ENCODE measurements around the gene AP4B1.

AP4B1 gene

DNA sequence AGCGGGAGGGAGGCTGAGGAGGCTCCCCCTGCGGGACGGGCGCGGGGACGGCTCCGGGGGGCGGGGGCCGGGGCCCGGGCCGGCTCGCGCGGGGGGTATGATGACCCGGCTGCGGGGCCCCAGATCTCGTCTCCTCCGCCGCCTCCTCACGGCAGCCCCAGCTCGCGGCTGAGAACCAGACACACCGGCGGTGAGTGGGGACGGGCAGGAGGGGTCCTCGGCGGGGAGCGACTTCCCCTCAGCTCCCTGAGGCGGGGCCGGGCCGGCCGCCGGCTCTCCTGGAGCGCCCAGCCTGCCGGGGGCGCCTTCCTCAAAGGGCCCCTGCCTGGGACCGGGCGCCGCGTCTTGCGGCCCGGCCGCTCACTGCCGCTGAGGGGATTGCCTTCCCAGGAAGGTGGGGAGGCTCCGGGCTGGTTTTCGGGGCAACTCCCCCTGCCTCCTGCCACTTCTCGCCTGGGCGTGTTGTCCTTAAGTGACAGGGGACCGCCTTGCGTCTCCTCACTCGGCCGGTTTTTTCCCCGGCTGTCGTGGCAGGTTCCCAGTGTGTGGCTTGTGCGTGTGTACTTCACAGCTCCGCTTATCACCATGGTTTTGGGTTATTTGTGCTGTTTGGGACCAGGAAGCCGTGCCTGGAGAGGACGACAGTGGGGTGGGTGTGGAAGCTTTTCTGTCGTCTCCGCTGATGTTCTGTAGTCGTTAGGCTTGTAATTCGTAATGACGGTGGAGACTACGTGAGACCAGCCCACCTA is 25.3 kb upstream of the AP4B1 start:
- DNase-seq = peak; percentile 31

DNA sequence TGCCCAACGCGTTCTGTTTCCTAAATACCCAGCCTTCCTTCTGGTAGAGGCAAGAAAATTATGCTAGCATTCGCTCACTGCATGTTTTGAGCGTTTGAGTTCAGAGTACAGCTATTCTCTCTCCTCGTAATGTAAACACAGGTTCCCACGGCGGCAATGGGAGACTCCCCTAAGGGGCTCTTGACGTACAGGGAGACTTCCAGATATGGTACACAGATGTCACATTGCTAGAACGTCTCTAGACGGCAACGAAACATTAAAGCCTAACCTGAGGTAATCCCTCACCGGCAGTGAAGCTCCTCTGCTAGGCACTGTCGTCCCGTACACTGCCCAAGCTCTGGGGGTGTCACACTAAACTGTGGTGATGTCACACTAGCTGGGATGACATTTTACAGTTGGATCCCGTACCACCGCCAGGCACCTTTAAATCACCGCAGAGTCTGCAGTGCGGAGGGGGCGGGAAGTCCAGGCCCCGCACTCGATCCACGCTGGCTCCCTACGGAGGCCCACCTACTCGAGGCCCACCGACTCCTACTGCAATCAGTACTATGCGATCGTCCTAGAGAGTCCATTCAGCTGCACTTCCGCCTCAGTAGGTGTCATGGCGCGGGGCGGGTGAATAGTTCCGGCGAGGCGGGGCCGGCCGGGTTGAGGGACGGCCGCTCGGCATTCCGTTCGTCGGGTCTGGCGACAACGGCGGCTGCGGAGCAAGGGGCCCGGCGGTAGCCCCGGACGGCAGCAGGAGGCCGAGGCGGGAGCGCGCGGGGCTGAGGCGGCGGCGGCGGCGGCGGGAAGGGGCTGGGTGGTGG is 24.5 kb upstream of the AP4B1 start, which contains the start of gene HIPK1:
TSS of gene HIPK1 (plus strand) at position 384 of the 809 bp plus-strand sequence.
- peak; percentile 89 for DNase-seq

DNA sequence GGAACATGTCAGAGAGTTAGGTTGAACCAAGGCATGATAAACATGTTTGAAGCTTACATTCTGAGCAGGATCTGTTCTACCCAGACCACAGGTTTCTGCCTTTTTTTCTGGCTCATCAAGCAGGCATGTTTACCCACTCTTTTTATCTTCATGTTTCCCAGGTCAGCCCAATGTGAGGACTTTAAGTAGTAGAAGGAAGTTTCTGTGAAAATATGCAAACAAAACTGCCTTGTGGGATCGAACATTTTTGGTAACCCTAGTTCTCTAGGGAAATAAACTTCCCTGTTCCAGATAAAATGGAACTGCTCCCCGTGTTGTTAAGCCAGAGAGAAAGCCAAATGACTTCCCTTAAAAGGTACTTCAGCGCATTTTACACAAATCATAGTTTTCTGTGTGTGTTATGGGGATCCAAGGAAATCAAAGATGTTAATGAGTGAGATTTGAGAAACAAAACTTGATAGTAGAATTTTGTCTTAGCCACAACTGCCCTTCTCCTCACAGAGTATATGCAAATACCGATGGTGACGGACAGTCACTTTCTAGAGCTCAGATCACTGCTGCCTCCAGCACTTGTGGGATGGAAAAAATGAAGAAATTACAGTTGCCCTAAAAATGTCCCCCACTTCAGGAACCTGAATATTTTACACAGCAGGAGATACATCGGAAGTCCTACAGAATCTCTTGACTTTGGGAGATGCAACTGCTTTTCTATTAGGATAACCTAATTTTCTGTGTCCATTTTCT is 23.8 kb upstream of the AP4B1 start:
- no peak for DNase-seq

DNA sequence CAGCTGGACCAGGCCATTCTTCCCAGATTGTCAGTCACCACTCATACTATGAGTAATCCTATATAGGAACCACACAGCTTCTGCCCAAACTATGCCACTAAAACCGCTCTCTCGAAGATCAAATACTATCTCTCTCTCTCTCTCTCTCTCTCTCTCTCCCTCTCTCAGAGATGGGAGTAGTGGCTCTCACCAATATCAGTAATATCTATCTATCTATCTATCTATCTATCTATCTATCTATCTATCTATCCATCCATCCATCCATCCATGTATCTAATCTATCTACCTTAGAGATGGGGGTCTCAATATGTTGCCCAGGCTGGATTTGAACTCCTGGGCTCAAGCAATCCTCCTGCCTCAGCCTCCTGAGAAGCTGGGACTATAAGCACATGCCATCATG is 19.9 kb upstream of the AP4B1 start:
- DNase-seq = no peak

DNA sequence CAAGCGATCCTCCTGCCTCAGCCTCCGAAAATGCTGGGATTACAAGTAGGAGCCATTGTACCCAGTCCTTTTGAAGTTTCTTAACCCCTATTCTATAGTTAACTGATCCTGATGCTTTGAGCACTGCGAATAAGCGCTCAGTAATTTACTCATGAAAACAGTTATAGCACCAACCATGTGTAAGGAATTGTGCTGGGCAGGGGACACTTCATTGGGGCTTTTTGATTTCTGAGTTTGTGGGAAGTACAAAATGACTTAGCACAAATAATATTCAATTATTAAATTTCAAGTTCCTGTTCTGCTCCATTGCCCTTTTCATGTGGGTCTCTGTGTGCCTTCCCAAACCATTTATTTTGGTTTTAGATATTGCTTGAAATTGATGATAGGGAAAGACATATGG is 18.4 kb upstream of the AP4B1 start:
- no peak for DNase-seq

DNA sequence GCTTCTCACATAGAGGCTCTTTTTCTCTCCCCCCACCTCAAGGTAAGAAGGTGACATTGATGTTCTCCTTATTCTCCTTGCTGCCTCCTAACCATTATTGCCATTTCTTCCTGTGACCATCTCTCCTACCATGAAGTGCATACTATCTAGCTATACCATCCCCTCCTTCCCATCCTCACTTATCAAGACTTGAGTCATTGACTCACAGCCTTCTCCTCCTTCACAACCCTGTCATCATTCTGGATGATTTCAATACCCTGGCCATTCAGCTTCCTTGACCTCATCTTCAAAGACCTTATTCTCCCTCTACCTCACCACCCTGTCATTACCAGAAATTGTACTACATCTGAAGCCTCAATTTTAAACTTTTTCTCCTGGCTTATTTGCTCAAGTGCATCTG is 13.6 kb upstream of the AP4B1 start:
- DNase-seq = no peak

DNA sequence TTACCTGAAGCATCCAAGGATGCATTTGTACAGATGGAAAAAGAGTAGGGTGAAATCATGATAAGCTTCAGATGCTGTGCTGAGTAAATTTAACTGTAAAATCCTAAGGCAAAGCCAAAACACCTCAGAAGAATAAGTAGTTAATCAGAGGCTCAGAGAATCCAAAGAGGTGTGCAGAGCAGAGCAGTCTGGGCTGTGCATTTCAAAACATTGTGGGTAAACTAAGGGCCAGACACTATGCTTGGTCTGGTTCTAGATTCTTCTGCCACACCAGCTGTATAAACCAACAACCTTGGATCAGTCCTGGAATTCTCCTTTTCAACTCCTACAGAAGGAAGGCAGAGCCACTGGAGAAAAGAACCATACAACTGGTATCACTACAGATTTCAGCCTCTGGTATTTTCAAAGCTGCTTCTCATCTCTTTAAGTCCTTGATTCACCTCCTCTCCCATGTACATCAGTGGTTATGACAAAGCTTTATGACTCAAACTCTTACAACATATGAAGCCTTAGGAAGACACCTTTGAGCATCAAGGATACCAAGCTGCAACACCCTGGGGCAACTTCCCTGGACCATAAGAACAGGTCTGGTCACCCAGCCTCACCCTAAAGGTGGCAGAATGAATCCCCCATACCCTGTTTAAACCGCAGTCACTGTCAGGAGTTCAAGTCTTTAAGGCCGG is 12.9 kb upstream of the AP4B1 start:
- no peak for DNase-seq

DNA sequence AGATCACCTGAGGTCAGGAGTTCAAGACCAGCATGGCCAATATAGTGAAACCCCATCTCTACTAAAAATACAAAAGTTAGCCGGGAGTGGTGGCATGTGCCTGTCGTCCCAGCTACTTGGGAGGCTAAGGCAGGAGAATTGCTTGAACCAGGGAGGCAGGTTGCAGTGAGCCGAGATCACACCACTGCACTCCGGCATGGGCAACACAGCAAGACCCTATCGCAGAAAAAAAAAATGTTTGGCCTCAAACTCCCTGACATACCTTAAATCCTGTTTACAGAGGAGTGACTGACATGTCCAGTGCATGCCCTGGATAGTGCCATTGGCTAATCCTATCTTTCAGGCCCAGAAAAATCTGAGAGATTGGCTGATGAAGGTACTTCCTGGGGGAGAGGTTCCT is 12.4 kb upstream of the AP4B1 start:
- DNase-seq = no peak

DNA sequence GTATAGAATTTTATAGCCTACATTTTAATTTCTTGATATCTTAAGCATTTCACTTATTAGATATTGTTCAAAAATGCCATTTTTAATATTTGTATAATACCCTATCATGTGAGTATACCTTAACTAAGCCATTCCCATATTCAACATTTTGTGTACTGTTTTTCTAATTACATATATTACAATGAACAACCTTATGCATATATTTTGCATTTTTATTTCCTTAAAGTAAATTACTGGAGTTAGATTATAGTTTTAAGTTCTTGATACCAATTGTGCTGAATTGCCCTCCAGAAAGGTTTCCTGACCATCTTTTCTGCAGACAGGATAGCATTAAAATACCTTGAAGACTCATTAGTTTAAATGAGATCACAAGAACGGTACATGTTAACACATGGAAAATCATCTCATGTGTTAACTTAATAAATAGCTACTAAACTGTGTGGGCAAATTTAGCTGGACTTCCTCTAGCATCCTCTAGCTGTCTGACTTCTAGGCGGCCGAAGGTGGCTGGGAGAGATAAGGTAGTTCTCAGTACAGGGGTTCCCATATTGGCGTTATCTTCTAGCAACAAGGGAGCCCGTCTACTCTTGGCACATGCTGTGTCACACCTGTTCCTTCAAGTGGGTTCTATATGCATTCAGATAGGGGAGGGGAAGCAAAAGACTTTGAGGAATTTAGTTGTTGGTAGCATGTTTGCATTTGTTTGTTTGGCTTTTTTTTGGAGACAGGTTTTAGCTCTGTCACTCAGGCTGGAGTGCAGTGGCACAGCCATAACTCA is 9.5 kb upstream of the AP4B1 start:
- no peak for DNase-seq

DNA sequence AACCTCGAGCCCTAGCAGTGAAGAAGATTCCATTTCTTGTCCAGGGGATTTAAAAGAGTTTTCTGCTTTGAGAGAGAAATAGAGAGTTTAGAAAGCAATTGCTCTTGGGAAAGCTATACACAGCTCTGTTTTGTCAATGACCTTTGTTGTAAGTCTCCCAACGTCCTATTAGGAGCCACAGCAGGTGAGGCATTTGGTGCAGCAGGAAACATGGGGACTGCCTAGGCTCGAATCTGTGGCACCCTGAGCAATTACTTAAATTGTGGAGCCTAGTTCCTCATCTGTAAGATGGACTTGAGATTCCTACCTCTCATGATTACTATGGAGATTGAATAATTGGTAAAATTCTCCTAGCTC is 8.7 kb upstream of the AP4B1 start:
- DNase-seq = no peak

DNA sequence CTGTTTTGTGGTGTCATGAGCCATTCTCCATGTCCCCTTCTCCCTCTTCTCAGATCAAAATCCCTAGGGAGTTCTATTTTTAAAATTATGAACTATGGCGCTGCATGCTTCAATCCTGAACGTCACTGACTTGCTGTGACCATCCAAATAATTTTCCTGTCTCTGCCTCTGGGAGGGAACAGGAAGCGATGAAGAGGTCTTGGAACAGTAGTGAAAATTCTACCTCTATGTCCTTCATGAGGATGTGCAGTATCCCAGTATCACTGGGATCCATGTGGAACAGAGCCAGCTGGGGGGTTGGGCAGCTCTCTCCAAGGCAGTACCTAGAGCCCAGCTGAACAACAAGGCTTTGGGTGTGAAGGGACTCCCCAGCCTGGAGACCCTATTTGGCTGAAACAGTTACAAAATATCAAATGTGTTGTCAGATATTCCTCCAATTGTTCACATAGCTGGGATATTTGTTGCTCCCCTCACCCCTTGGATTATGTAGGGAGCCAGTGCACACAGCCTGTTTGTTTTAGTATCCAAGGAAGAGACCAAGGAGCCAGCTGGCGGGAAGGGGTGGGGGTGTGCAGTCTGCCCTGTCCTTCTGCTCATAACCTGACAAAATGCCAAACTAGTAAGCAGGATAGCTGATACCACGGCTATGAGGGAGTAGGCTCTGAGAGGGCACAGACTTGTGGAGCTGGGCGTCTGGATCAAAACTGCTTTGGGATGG is 8.2 kb upstream of the AP4B1 start:
- peak; percentile 4 for DNase-seq

DNA sequence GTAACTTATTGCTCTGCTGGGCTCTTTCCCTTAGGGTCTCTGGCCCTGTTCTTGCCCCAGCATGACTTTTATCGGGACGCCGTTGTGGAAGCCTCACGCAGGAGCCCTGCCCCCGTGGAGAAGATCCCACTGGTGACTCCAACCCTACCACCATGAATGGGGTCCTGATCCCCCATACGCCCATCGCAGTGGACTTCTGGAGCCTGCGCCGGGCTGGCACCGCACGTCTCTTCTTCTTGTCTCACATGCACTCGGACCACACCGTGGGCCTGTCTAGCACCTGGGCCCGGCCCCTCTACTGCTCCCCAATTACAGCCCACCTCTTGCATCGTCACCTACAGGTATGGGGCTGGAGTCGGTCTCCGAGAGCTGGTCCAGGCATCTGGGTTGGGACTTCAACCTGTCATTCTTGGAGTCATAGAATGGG is 849 bp upstream of the AP4B1 start:
- peak; percentile 36 for DNase-seq

DNA sequence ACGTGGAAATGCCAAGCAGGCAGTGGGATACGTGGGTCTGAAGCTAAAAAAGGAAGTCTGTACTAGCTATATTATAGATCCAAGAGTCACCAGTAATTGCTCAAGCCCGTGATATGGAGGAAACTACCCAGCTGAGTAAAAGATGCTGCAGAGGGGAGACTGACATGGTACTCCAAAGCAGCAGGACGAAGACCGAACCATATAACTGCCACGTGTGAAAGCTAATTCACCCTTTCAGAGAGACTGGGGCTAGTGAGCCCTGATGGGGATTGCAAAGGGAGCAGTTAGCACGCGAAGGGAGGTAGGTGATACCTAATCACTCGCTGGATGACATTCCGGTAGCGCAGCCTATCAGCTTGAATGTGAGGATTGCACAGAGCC is 316 bp downstream of the AP4B1 start:
- DNase-seq = peak; percentile 85

DNA sequence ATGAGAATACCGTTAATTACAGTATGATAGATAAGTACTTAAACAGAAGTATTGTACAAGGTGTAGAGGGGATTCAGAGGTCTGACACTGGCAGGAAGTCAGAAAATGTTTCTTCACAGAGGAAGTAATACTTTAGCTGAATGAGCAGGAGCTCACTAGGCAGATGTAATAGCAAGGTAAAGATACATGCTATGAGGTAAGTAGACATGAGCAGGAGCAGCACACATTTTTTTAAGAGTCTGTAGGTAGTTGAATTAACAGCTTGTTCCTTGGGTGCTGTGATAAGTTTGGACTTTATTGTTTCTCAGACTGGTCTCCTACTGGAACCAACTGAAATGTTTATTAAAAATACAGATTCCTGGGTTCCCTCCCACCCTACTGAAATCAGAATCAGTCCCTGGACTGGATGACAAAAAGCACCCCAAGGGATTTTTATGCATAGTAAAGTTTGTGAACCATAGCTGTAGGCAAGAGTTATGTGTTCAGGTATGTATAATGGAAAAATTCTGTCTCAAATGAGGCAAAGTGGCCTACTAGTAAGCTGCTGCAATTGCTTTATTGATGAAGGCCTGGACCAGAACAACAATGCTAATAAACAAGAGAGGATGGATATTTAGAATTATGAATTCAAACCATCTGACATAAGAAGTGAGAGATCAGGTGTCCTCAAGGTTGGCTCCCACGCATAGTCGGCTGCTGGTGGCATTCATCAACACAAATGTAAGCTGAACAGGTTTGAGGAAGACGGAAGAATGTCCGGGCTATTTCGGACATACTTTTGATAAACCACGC is 902 bp downstream of the AP4B1 start:
- no peak for DNase-seq

DNA sequence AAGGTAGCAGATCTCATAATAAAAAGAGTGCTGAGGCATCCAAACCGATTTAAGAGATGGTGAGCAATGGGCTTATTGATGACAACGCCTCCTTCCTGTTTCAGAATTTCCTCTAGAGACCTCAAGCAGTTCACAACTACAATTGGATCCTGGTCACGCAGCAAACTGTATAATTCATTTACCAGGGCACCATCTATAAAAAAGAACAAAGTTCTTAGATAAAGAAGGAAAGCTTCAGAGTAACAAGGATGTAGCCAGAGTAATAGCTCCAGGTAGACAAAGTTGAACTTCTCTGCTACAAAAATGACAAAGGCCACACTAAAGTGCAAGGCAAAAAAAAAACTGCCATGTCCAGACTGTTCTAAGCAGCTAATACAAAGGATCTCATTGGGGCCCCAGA is 3.4 kb downstream of the AP4B1 start:
- DNase-seq = no peak

DNA sequence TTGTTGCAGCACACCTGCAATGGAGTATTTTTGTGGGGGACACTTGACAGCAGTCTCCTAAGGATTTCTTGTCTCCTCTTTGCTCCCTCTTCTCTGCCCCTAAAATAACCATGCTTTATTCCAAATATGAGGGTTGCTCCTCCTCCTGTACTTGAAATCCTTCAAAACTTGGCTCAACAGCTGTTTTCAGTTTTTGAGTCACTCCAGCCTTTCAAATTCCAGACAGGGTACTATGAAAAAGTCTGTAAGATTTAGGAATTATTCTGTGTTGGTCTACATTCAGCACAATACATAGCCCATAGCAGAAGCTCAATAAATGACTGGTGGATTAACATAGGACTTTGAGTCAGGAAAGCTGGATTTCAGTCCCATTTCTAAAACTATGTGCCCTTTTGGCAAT is 5.5 kb downstream of the AP4B1 start:
- no peak for DNase-seq

DNA sequence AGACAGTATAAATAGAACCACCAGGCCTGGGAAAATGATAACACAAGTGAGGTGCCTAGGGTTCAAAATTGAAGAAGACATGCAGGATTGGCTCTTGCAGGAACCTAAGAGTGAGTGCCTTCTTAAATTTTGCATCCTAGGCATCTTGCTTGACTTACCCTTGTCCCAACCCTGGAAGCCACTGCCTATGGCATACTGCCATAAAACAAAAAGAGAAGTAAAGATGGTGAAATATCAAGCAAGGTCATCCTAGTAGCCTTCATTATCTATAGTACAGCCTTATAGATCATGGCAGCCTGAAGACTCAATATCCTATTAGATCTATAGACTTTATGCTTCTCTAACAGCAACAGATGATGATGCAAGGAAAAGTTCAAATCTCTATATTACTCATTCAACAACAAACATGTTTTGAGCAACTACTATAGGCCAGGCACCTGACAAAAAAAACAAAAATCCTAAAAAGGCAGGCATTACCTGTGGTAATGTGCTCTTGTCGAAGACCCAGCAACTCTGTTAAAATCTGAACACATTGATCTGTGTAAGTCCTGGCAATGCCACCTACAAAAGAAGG is 6.3 kb downstream of the AP4B1 start:
- DNase-seq = no peak

DNA sequence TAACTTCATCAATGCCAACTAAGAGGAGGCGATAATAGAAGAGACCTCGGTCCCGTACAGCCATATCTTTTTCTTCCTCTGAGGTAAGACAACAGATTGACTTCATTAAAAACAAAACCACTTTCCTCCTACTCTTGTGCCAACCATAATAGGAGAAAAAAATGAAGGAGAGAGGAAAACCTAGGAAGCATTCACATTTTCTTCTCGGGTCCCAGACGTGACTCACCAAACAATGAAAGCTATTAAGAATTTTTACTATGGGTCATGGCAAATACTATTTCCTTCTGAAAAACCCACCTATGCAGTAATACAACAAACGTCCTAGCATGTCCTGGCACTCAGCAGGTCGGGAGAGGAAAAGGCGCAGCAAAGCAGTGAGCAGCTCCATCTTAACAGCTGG is 8.6 kb downstream of the AP4B1 start:
- DNase-seq = no peak

DNA sequence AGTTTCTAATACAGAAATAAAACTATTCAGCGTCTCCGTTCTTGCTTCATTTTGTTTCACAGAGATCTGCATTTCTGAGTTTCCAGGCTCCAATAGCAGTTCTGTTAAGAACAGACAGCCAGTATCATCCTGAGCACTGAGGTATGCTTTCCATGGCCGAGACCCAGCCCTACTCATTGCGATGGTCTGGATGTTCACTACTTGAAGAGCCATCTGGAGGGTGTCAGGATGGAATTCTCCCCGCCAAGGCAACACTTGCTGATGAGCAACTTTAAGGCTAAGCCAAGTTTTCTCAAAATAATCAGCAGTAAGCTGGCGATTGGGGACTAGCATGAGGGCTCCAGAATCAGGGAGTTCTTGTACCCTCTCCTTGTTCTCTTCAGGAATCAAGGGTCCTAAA is 9.5 kb downstream of the AP4B1 start:
- DNase-seq = no peak

DNA sequence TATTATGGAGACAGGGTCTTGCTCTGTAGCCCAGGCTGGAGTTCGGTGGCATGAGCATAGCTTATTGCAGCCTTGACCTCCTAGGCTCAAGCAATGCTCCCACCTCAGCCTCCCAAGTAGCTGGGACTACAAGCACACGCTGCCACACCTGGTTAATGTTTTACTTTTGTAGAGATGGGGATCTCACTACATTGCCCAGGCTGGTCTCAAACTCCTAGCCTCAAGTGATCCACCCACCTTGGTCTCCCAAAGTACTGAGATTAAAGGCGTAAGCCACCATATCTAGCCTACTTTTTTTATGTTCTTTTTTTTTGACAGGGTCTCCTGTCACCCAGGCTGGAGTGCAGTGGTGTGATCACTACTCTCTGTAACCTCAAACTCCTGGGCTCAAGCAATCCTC is 11.3 kb downstream of the AP4B1 start:
- no peak for DNase-seq

Measured in NCI-H1105 treated with DMSO at 0.1 percent for 48 hours (cell line).